ENCODE measurements around the gene TMED10.

The TMED10 gene

DNA sequence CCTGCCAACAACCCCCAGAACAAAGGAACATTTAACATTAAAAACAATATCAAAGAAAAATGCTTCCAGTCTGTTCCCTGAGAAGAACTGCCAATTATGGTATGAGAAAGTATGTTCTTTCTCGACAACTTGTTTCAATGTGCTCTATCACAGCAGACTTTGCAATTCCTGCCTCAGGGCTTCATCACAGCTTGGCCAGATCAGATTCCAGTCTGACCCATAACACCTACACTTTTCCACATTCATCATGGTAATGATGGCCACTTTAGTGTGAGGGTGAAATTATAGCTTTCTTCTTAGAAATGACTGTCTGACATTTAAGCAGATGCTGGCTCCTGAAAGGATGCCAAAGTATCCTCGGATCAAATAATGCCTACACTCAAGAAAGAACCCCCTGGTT lies 66.5 kb downstream of the TMED10 start:
- ChIA-PET CTCF (interaction anchor here (0.6 kb wide), 1 partner anchor 11 kb away, joined by 3 read pairs; no protein-coding TSS in a partner anchor), POLR2A (ENCODE audit: low non-redundant PET) (no interaction called here)
- TF ChIP-seq, protein P1, sequence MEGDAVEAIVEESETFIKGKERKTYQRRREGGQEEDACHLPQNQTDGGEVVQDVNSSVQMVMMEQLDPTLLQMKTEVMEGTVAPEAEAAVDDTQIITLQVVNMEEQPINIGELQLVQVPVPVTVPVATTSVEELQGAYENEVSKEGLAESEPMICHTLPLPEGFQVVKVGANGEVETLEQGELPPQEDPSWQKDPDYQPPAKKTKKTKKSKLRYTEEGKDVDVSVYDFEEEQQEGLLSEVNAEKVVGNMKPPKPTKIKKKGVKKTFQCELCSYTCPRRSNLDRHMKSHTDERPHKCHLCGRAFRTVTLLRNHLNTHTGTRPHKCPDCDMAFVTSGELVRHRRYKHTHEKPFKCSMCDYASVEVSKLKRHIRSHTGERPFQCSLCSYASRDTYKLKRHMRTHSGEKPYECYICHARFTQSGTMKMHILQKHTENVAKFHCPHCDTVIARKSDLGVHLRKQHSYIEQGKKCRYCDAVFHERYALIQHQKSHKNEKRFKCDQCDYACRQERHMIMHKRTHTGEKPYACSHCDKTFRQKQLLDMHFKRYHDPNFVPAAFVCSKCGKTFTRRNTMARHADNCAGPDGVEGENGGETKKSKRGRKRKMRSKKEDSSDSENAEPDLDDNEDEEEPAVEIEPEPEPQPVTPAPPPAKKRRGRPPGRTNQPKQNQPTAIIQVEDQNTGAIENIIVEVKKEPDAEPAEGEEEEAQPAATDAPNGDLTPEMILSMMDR (conservative IDR thresholded peaks at IDR 0.05; ENCODE audit: low read depth): no peak
- DNase-seq (ENCODE audit: low spot score): no peak
- H3K27ac ChIP-seq: no peak overlapping the region

DNA sequence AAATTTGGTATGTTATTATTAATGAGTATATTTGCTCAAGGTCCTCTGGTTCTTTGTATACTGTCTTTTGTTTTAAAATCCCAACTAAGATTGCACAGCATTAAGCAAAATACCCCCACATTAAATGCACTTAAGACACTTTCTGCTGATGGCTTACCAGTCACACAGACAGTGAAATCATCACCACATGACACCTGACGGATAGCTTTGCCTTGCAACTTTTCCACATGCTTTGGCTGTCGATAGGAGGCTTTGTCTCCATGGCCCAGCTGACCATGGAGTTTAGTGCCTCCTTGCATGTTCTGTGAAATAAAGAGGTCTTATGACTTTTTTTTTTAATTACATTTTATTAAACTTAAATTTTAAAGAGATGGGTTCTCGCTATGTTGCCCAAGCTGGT lies 69.2 kb downstream of the TMED10 start:
- no peak for DNase-seq (ENCODE audit: low spot score)
- ChIA-PET CTCF (no interaction called here), POLR2A (ENCODE audit: low non-redundant PET) (no interaction called here)
- TF ChIP-seq, protein P1 (conservative IDR thresholded peaks at IDR 0.05; ENCODE audit: low read depth): no peak
- no peak overlapping the region for H3K27ac ChIP-seq

DNA sequence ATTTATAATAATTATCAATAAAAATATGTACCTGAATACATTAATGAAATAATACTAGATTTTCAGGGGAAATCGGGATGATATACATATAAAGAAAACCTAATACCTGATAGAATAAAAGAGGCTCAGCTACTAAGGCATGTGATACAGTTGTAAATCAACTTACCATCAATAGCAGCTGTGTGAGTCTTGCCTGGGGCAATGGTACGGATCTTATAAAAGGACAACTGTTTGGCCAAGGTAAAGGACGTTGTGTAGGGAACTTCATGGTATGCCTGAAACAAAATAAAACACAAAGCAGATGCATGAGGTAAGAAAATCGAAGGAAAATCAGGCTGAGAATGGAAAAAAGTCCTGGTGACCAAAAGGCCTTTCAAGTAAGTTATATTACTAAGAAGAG lies 74.9 kb downstream of the TMED10 start:
- CTCF ChIA-PET: no interaction called here
- no peak for DNase-seq (ENCODE audit: low spot score)
- H3K27ac ChIP-seq: no peak overlapping the region
- POLR2A ChIA-PET (ENCODE audit: low non-redundant PET): no interaction called here
- TF ChIP-seq, protein P1 (conservative IDR thresholded peaks at IDR 0.05; ENCODE audit: low read depth): no peak

DNA sequence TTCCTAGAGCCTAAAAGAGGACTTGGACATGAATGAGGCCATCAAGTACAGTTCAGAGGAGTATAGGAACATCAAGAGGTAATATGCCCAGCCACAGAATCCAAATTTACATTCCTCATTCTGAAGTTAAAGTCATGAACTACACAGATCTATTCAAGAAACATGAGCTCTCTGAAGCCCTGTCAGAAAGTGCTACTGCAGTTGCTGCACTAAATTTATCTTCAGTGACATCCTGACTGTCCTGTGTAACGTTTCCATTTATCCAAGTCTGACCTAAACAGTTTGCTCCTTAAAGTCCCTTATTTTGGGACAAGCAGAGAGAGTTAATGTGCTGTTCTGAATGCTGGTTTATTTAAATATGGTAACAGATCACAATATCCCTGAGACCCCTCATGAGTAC lies 77.7 kb downstream of the TMED10 start:
- ChIA-PET CTCF (interaction anchor here (0.5 to 0.6 kb wide), 2 partner anchors 11 to 17 kb away, joined by 3 to 4 read pairs; no protein-coding TSS in a partner anchor), POLR2A (ENCODE audit: low non-redundant PET) (no interaction called here)
- TF ChIP-seq, protein P1 (conservative IDR thresholded peaks at IDR 0.05; ENCODE audit: low read depth): no peak
- no peak overlapping the region for H3K27ac ChIP-seq
- DNase-seq (ENCODE audit: low spot score): no peak

DNA sequence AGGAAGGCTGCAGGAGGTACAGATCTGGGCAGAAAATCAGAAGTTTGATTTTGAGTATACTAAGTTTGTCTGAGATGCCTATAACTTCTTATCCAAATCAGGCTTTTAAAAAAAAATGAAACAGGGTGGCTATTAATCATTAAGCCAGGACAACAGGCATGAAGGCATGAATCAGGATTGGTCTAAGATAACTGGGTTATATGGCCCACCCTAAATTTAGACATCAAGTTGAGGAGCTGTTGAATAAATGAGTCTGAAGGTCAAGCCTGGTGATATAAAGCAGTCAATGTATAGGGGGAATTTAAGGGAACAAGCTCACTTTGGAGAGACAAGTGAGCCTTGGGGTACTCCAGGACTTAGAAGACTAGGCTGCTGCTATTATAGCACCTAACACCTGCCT lies 78.2 kb downstream of the TMED10 start:
- H3K27ac ChIP-seq: no peak overlapping the region
- DNase-seq (ENCODE audit: low spot score): no peak
- CTCF ChIA-PET: interaction anchor here (0.5 to 0.6 kb wide), 2 partner anchors 11 to 17 kb away, joined by 3 to 4 read pairs; no protein-coding TSS in a partner anchor
- POLR2A ChIA-PET (ENCODE audit: low non-redundant PET): no interaction called here
- TF ChIP-seq, protein P1 (conservative IDR thresholded peaks at IDR 0.05; ENCODE audit: low read depth): no peak

DNA sequence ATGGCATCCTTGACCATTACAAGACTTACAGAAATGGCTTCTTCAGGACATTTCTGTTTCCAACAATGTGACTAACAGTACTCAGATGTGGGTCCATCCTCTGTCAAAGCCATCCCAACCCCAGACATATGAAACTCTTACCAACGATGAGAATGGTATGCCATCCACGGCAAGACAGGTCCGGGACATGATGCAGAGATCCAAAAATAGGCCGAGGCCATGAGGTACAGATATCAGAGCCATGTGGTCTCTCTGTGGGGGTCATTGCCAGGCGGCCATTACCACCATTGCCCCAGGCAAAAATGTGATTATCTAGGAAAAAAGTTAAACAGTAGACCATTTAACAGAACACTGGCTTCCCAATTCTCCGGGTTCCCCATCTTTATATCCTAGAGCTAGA lies 79.5 kb downstream of the TMED10 start:
- TF ChIP-seq, protein P1 (conservative IDR thresholded peaks at IDR 0.05; ENCODE audit: low read depth): no peak

More for the DNA sequence above, 79.5 kb downstream of the TMED10 start:
- no peak for DNase-seq (ENCODE audit: low spot score)
- POLR2A ChIA-PET (ENCODE audit: low non-redundant PET): no interaction called here
- H3K27ac ChIP-seq: no peak overlapping the region
- CTCF ChIA-PET: interaction anchor here (0.6 kb wide), 1 partner anchor 9 kb away, joined by 4 read pairs; no protein-coding TSS in a partner anchor
